ENCODE results near the gene TMCC1.

Gene TMCC1

DNA sequence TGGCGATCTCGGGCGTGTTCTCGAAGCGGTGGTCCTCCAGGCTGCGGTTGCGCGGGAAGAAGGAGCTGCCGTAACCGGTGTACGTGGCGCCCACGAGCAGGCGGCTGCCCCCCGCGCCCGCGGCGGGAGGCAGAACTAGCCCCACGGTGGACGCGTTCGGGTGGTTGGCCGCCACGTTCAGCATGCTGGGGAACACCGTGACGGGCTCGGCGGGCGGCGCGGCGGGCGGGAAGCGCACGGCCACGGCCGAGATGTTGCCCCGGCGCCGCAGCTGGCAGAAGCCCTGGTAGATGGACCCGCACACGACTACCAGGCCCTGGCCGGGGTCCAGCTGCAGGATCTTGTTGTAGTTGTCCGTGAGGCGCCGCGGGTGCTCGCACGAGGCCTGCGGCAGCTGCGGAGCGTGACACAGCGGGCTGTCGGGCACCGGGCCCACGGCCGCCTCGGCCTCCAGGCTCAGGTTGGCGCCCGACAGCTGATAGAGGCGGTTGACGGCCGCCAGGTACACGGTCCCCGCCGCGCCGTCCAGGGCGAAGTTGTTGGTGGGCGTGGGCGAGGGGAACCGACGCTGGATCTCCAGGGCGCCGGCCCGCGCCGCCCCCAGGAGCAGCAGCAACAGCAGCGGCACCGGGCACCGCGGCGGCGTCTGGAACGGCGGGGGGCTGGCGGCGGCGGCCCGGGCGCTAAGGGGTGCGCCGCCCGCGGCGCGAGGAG, 287.4 kb downstream of the TMCC1 start:
- H3K27ac ChIP-seq, result no peak overlapping the region
- ChIA-PET POLR2A (ENCODE audit: low non-redundant PET) (interaction anchor here (0.6 kb wide), 1 partner anchor 48 kb away, joined by 3 read pairs; no protein-coding TSS in a partner anchor), CTCF (interaction anchor here (0.6 kb wide), 1 partner anchor 89 kb away, joined by 3 read pairs; no protein-coding TSS in a partner anchor)
- peak; percentile 23 for DNase-seq (ENCODE audit: low spot score)
- no peak for TF ChIP-seq CTCF (conservative IDR thresholded peaks at IDR 0.05; ENCODE audit: low read depth)

GRCh38 chr3:129605203-129605921, 288.1 kb downstream of the TMCC1 start:
- no peak overlapping the region for H3K27ac ChIP-seq
- CTCF ChIA-PET, result interaction anchor here (0.6 kb wide), 1 partner anchor 88 kb away, joined by 3 read pairs; no protein-coding TSS in a partner anchor

GRCh38 chr3:129604767-129605166, 288.7 kb downstream of the TMCC1 start:
- H3K27ac ChIP-seq, result no peak overlapping the region
- DNase-seq (ENCODE audit: low spot score), result no peak
- CTCF ChIA-PET, result no interaction called here
- no peak for TF ChIP-seq CTCF (conservative IDR thresholded peaks at IDR 0.05; ENCODE audit: low read depth)
- POLR2A ChIA-PET (ENCODE audit: low non-redundant PET), result no interaction called here

More at GRCh38 chr3:129605203-129605921, 288.1 kb downstream of the TMCC1 start:
- POLR2A ChIA-PET (ENCODE audit: low non-redundant PET), result interaction anchor here (0.6 kb wide), 1 partner anchor 47 kb away, joined by 3 read pairs; no protein-coding TSS in a partner anchor
- TF ChIP-seq CTCF (conservative IDR thresholded peaks at IDR 0.05; ENCODE audit: low read depth), result no peak
- no peak for DNase-seq (ENCODE audit: low spot score)

DNA sequence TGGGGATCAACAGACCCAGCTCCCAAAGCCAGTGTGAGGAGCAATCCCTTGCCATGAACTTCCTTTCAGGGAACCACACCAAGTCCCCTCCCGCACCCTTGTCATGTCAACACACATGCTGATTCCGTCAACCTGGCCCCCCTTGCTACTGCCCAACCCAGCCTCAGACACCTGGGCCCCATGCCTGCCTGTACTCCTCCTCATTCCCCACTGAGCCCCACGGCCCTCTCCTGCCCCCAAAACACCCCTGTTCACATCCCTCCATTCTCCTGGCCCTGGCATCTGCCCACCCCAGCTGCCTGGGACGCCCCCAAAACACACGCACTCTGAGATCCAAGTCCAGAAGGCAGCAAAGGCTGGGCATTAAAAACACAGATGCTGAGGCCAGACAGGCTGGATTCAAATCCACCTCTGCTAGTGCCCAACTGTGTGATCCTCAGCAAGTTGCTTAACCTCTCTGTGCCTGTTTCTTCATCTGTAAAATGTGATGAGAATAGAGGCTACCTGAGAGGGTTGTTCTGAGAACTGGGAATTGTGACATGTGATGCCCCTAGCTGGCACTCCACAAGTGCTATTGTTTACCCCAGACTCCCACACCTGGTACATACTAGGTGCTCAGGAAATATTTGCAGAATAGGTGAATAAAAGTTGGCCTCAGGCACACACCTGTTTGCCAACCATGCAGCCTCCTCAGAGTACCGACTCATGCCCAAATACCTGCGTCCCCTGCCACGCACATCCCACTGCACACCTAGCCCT, 289.3 kb downstream of the TMCC1 start:
- POLR2A ChIA-PET (ENCODE audit: low non-redundant PET), result no interaction called here
- TF ChIP-seq CTCF (conservative IDR thresholded peaks at IDR 0.05; ENCODE audit: low read depth), result no peak
- peak overlapping the region; percentile 34 for H3K27ac ChIP-seq
- no peak for DNase-seq (ENCODE audit: low spot score)
- CTCF ChIA-PET, result interaction anchor here (0.7 kb wide), 1 partner anchor 9 kb away, joined by 4 read pairs; no protein-coding TSS in a partner anchor

- DNase-seq (ENCODE audit: low spot score), result no peak
- H3K27ac ChIP-seq, result peak overlapping the region; percentile 34
- ChIA-PET POLR2A (ENCODE audit: low non-redundant PET) (no interaction called here), CTCF (interaction anchor here (0.7 kb wide), 1 partner anchor 9 kb away, joined by 4 read pairs; no protein-coding TSS in a partner anchor)
- no peak for TF ChIP-seq CTCF (conservative IDR thresholded peaks at IDR 0.05; ENCODE audit: low read depth)
Observed at GRCh38 chr3:129603561-129603942, 290.0 kb downstream of the TMCC1 start.

Measured in RWPE1 (cell line).